ENCODE measurements around the gene RAB17.

RAB17 gene

DNA sequence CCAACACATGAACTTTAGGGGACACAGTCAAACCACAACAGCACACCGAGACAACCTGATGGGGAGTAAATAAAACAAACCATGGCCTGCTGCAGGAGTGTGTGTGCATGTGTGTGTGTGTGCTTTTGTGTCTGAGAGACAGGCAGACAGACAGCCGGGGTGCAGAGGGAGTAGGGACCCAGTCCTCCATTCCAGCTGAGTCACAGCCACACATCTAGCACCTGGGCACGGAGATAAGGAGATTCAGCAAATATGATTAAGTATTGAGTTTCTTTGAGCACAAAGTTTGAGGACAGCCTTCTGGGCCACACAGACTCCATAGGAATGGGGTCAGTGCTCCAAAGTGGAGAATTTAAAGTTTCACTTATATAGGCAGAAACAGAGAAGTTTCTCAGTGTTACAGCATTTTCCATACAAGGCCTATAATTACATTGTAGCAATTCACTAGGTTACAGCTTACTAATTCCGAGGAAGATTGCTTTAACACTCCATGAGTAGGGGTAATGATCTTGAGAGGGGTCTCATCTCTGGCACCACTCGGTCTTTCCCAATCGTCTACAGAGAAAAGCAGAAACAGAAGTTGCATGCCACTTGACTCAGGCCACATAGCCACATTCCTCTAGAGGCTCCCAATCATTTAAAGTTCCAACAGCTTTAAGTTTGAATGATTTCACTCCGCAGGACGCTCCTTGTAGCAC is 55.0 kb downstream of the RAB17 start:
- Mint-ChIP-seq H3K27me3 (no peaks in the 10 kb centered on the region), H3K4me1 (ENCODE audit: low read depth) (no peaks in the 10 kb centered on the region), H3K36me3 (ENCODE audit: low read depth) (no peaks in the 10 kb centered on the region), H3K27ac (no peak overlapping the region), H3K4me3 (no peak overlapping the region), H3K9me3 (no peaks in the 10 kb centered on the region)

DNA sequence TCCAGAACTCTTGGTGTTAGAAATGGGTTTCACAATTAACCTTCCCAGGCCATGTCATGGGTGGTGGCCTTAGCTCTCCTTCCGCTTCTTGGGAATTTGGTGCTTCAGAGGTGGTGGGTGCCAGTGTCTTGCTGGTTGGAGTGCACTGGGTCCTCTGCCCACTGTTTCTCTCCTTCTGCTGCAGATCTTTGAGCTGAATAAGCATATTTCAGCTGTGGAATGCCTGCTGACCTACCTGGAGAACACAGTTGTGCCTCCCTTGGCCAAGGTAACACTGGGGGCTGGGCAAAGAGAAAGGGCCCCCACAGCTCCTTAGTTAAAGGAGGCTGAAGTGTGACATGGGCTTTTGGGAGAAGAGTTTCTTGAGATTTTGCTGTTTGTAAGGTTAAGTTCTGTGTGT is 56.2 kb downstream of the RAB17 start:
- Mint-ChIP-seq H3K4me1 (ENCODE audit: low read depth) (no peaks in the 10 kb centered on the region), H3K4me3 (no peak overlapping the region), H3K36me3 (ENCODE audit: low read depth) (no peaks in the 10 kb centered on the region), H3K27ac (no peak overlapping the region), H3K27me3 (no peaks in the 10 kb centered on the region), H3K9me3 (no peaks in the 10 kb centered on the region)

DNA sequence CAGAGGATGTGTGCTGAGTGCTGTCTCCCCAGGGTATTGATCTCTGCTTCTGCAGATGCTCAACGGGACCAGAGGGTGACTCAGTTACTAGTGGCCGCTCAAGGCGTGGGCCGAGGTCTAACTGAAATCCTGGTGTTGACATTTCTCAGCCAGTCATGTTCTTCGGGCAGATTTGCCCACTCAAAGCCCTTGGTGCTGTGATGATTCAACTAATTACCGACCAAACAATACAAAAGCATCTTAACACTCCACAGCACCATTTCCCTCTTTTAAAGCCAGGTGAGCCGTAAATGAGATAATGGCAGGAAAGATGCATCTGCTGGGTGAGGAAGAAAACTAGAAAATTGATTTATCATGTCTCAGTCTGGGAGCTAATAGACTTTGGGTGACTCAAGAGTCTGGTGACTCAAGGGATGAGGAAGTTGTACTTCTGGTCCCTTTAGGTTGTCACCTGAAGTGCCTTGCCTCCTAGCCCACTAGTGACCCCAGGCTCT is 56.8 kb downstream of the RAB17 start:
- Mint-ChIP-seq H3K36me3 (ENCODE audit: low read depth) (no peaks in the 10 kb centered on the region), H3K9me3 (no peaks in the 10 kb centered on the region), H3K4me1 (ENCODE audit: low read depth) (no peaks in the 10 kb centered on the region), H3K4me3 (no peak overlapping the region), H3K27ac (no peak overlapping the region), H3K27me3 (no peaks in the 10 kb centered on the region)

DNA sequence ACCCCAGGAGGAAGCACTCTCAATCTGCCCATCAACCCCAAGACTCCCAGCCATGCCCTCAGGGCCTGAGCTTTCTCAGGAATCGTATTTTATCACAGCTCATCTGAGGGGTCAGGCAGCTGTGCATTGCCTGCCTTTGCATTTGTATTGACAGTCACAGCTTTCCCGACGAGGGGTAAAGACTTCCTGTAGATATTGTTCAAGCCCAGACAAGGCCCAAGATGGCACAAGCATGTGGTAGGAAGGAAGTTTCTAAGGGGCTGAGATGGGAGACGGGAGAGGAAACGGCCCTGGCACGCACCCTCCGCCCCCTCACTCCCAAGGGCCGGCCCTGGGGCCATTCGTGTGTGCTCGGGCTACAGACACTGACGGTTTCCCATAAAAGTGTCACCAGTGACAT is 58.4 kb downstream of the RAB17 start:
- Mint-ChIP-seq H3K27ac (no peak overlapping the region), H3K27me3 (no peaks in the 10 kb centered on the region), H3K36me3 (ENCODE audit: low read depth) (no peaks in the 10 kb centered on the region), H3K4me1 (ENCODE audit: low read depth) (no peaks in the 10 kb centered on the region), H3K9me3 (no peaks in the 10 kb centered on the region), H3K4me3 (no peak overlapping the region)

DNA sequence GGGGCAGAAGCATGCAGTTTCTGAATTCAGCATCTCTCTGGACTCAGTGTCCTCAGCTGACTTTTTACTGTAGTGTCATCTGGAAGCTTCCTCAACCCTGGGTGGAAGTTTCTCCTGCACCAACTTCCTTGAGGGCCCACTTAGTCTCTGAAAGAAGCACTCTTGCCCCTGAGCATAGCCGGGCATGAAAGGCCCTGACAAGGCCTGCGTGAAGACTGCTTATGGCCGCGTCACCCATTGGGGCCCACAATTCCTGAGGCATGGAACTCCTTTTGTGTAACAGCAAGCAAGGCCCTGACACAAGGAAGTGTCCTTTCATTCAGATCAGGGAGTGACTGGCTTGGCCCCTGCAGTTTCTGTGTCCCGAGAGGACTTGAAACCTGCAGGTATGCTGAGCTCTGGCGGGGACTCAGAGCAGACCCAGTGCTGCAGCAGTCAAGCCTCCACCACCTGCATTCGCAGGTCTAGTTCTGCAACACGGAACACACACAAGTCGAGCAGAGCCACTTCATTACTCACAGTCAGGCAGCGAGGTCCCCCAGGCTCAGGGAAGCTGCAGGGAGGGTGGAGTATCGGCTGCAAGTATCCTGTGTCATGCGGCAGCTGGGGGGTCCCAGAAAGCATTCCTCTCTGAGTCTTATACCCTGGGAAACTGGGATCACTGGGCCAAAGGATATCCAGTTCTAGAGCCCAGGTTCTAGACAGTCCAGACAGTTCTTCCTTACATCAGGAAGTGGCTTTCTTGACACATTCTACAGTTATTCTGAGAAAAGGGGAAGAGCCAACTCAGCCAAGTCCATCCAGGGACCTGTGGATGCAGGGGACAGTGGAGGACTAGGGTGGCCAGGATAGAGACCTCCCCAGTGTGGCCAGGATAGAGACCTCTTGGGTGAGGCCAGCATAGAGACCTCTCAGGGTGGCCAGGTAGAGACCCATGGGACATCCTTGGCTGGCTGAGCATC is 59.8 kb downstream of the RAB17 start:
- no peak overlapping the region for H3K27ac Mint-ChIP-seq
- no peaks in the 10 kb centered on the region for H3K4me1 Mint-ChIP-seq (ENCODE audit: low read depth)
- H3K36me3 Mint-ChIP-seq (ENCODE audit: low read depth): no peaks in the 10 kb centered on the region
- H3K27me3 Mint-ChIP-seq: no peaks in the 10 kb centered on the region
- H3K4me3 Mint-ChIP-seq: no peak overlapping the region
- no peaks in the 10 kb centered on the region for H3K9me3 Mint-ChIP-seq

DNA sequence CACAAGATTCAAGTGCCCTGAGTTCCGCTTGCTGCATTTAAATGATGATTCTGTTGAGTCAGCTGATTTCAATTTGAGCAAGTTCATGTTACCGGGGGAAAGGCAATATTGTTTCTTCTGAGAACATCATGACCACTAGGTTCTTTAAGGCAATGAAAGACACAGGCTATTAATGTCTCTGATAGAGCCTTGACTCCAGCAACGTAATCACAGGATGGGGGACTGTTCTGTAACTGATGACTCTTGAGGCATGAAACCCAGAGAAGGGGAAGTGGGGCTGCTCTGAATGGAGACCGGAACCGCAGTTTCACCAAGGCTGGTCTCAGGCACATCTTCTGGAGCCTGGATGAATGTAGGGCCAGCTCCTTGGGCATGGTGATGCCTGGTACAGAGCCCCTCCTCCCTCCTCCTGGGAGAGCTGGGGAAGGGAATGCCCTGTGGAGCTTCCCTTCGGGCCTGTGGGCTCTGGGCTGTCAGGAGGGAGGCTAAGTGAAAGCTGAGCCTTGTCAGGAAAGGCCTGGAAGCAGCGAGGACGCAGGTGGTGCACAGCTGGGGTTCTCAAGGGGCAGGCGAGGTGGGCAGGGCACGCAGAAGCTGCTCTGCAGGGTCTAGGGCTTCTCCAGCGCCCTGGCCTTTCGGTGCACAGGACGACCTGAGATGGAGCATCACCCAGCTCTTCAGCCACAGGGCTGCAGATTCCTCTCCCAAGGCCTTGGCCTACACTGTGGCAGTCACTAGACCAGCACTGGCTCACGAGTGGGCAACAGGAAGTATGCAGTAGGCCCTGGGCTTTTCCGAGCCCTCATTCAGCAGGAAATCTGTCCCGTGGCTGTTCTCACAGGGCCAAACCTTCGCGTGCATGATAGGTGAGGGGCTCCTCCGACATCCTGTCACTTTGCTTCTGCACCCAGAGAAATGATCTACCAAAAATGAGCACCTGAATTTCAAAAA is 60.8 kb downstream of the RAB17 start:
- no peaks in the 10 kb centered on the region for H3K27me3 Mint-ChIP-seq
- no peaks in the 10 kb centered on the region for H3K4me1 Mint-ChIP-seq (ENCODE audit: low read depth)
- H3K4me3 Mint-ChIP-seq: no peak overlapping the region
- H3K27ac Mint-ChIP-seq: no peak overlapping the region
- H3K36me3 Mint-ChIP-seq (ENCODE audit: low read depth): no peaks in the 10 kb centered on the region
- H3K9me3 Mint-ChIP-seq: no peaks in the 10 kb centered on the region

DNA sequence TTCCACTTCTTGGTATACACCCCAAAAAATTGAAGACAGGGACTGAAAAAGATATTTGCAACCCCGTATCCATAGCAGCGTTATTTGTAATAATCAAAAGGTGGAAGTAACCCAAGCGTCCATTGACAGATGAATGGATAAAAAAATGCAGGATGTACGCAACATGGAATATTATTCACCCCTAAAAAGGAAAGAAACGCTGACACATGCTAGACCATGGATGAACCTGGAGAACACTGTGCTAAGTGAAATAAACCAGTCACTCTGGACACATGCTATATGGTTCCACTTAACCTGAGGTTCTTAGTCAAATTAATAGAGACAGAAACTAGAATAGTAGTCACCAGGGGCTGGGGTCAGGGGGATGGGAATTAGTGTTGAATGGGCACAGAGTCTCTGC is 62.8 kb downstream of the RAB17 start:
- Mint-ChIP-seq H3K36me3 (ENCODE audit: low read depth) (no peaks in the 10 kb centered on the region), H3K9me3 (no peaks in the 10 kb centered on the region), H3K27me3 (no peaks in the 10 kb centered on the region), H3K4me1 (ENCODE audit: low read depth) (no peaks in the 10 kb centered on the region), H3K27ac (no peak overlapping the region), H3K4me3 (no peak overlapping the region)

DNA sequence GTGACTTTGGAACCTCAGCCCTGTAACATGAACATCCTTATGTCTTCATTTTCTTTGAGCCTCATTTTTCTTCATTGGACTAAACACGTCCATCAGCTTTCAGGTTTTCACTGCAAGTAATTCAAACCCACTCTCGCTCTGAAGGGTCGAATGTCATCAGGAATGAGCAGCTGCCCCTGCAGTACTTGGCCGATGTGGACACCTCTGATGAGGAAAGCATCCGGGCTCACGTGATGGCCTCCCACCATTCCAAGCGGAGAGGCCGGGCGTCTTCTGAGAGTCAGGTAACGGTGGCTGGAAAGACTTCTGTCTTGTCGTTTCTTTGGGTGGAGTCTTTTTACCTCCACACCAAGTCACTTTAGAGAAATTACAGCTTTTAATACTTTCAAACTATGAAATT is 63.3 kb downstream of the RAB17 start:
- Mint-ChIP-seq H3K4me1 (ENCODE audit: low read depth) (no peaks in the 10 kb centered on the region), H3K9me3 (no peaks in the 10 kb centered on the region), H3K27me3 (no peaks in the 10 kb centered on the region), H3K4me3 (no peak overlapping the region), H3K27ac (no peak overlapping the region), H3K36me3 (ENCODE audit: low read depth) (no peaks in the 10 kb centered on the region)

DNA sequence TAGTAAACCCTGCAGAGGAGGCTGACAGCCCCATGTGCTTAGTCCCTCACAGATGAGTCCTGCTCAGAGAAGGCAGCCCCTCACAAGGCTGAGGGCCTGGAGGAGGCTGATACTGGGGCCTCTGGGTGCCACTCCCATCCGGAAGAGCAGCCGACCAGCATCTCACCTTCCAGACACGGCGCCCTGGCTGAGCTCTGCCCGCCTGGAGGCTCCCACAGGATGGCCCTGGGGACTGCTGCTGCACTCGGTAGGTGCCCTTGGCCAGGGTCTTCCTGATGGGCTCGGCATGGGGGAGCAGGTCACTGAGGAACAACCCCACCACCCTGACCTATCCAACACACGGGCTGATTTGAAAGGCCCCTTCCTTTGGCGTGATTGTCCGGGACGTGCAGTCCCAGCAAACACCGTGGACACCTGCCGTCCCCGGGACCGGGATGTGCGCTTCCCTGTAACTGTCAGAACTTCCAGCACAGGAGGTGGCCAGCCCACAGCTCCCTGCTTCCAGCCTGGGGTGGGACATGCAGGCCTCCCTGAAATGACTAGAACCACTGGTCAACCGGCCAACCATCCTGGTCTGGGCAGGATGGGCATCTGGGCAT is 64.9 kb downstream of the RAB17 start:
- no peaks in the 10 kb centered on the region for H3K4me1 Mint-ChIP-seq (ENCODE audit: low read depth)
- no peak overlapping the region for H3K4me3 Mint-ChIP-seq
- H3K27ac Mint-ChIP-seq: no peak overlapping the region
- H3K27me3 Mint-ChIP-seq: no peaks in the 10 kb centered on the region
- H3K36me3 Mint-ChIP-seq (ENCODE audit: low read depth): no peaks in the 10 kb centered on the region
- H3K9me3 Mint-ChIP-seq: no peaks in the 10 kb centered on the region

DNA sequence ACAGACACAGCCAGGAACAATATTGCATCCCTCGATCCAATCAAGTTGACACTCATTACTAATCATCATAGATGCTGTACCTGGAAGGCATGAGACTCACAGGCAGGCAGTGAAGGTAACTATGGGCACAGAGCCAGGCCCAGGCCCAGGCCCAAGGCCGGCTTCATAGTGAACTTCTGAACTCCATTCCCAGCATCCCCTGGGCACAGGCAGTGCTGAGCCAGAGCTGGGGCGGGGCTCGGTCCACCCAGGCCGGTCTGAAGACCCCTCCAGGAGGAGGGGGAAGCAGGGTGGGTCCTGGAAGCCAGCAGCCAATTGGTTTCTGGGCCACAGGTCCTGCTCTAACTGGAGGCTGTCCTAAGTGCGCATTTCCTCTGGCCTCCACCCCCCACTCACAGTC is 65.9 kb downstream of the RAB17 start:
- no peak overlapping the region for H3K4me3 Mint-ChIP-seq
- H3K4me1 Mint-ChIP-seq (ENCODE audit: low read depth): no peaks in the 10 kb centered on the region
- no peaks in the 10 kb centered on the region for H3K36me3 Mint-ChIP-seq (ENCODE audit: low read depth)
- no peaks in the 10 kb centered on the region for H3K27me3 Mint-ChIP-seq
- no peak overlapping the region for H3K27ac Mint-ChIP-seq
- H3K9me3 Mint-ChIP-seq: no peaks in the 10 kb centered on the region
